K562 (cell line): ENCODE results near the gene PMM1. TPM values are rescaled to one million over a fixed set of nuclear protein-coding genes. Genes with fewer than 3 reads are reported as not detected.

Experiments
- ATAC-seq: fragments of 200-7000 bp; cut with Tn5 transposase; 3 replicates; pipeline ENCODE4 v1.9.1; 2020; ENCODE audit warnings: moderate library complexity
- BruUV-seq: library from RNA; stranded (reverse); fragments of 400-500 nt; replicated peaks from 2 replicates; lab custom pipeline; 2021; lab: Mats Ljungman, UMichigan
- CTCF ChIA-PET: fragments of 300-600 bp; formaldehyde crosslinking; extraction: SDS; loops from one replicate; lab custom pipeline; 2021; ENCODE audit warnings: low intra/inter-chr PET ratio; lab: Yijun Ruan, JAX
- POLR2A ChIA-PET: fragments of 300-600, 350-650 bp; sonication (Branson Sonifier 250); formaldehyde crosslinking; extraction: SDS; loops from one replicate; lab custom pipeline; 2021; ENCODE audit warnings: antibody characterized with exemption, inconsistent platforms; lab: Yijun Ruan, JAX
- DNase-seq, 4 experiments: peaks; one replicate each; pipeline versions ENCODE4 v3.0.0 to v3.0.0-alpha.2; 2011 to 2018; ENCODE audit warnings: low spot score in 3 of 4, mixed read lengths in 3 of 4; ENCODE audit errors: extremely low read depth in 1 of 4
- FAIRE-seq: peaks from 2 replicates; lab custom pipeline; 2011; peaks lifted over from hg19 to GRCh38; lab: Jason Lieb, UNC
- H2AFZ ChIP-seq: 2 replicates; pipeline ENCODE4 v1.6.0; 2011; ENCODE audit warnings: low read depth, low read length, control low read depth, inconsistent platforms
- H3K27ac ChIP-seq: fragments of 200-600 bp; 3 replicates; pipeline ENCODE4 v1.8.0; 2011; ENCODE audit warnings: low read depth, mild to moderate bottlenecking, control low read depth, inconsistent platforms, low read length, moderate library complexity, mixed read lengths; ENCODE audit errors: extremely low read depth
- H3K27me3 ChIP-seq, 2 experiments: fragments of 300-600 bp in 1 of 2; 2 replicates in 1 of 2; 3 replicates in 1 of 2; pipeline versions ENCODE4 v1.6.0 to v1.8.0; 2011; ENCODE audit warnings: inconsistent platforms in 2 of 2, low read length in 2 of 2, mild to moderate bottlenecking in 1 of 2, mixed read lengths in 1 of 2, moderate library complexity in 1 of 2; ENCODE audit not compliant: control insufficient read depth in 2 of 2, insufficient read depth in 2 of 2
- H3K36me3 ChIP-seq: fragments of 300-600 bp; 3 replicates; pipeline ENCODE4 v1.8.0; 2011; ENCODE audit warnings: mild to moderate bottlenecking, low read length, inconsistent platforms; ENCODE audit not compliant: control insufficient read depth, insufficient read depth
- H3K4me1 ChIP-seq, 2 experiments: fragments of 200-600 bp in 1 of 2; replicated peaks in 1 of 2; 2 replicates in 1 of 2; 3 replicates in 1 of 2; pipeline versions ENCODE4 v1.5.1 to v1.8.0; 2011; ENCODE audit warnings: inconsistent platforms in 2 of 2, low read length in 2 of 2, mild to moderate bottlenecking in 1 of 2, mixed read lengths in 1 of 2, moderate library complexity in 1 of 2; ENCODE audit not compliant: control insufficient read depth in 2 of 2, insufficient read depth in 2 of 2
- H3K4me2 ChIP-seq: 2 replicates; pipeline ENCODE4 v1.6.1; 2011; ENCODE audit warnings: low read length, control low read depth, inconsistent platforms, mixed read lengths; ENCODE audit not compliant: insufficient read depth
- H3K4me3 ChIP-seq: fragments of 200-600 bp; sonication (generic), shearing (Covaris generic); 2 replicates; pipeline ENCODE4 v1.5.1; 2016; ENCODE audit warnings: control low read depth, inconsistent platforms
- H3K79me2 ChIP-seq: fragments of 200-600 bp; 3 replicates; pipeline ENCODE4 v1.8.0; 2011; ENCODE audit warnings: low read length, inconsistent platforms; ENCODE audit not compliant: control insufficient read depth, insufficient read depth
- H3K9ac ChIP-seq, 2 experiments: 2 replicates each; pipeline versions ENCODE4 v1.6.0 to v1.6.1; 2011; ENCODE audit warnings: low read depth in 2 of 2, low read length in 2 of 2, control low read depth in 1 of 2, inconsistent platforms in 1 of 2, mild to moderate bottlenecking in 1 of 2, mixed read lengths in 1 of 2; ENCODE audit not compliant: insufficient read depth in 1 of 2
- H3K9me1 ChIP-seq: one replicate; pipeline ENCODE4 v1.6.0; 2011; ENCODE audit warnings: inconsistent platforms, mild to moderate bottlenecking, low read length, moderate library complexity; ENCODE audit not compliant: control insufficient read depth, insufficient read depth
- H3K9me3 ChIP-seq: replicated peaks from 2 replicates; pipeline ENCODE4 v1.5.1; 2011; ENCODE audit warnings: low read depth, low read length, inconsistent platforms; ENCODE audit not compliant: control insufficient read depth, insufficient read depth
- H4K20me1 ChIP-seq: replicated peaks from 2 replicates; pipeline ENCODE4 v1.6.1; 2011; ENCODE audit warnings: low read length, inconsistent platforms, mixed read lengths; ENCODE audit not compliant: control insufficient read depth, insufficient read depth
- ATF3 ChIP-seq, 2 experiments: fragments of 450-650 bp in 1 of 2; sonication (generic) in 1 of 2; formaldehyde crosslinking in 1 of 2; IDR thresholded peaks in 1 of 2; conservative IDR thresholded peaks in 1 of 2; 2 replicates each; pipeline versions ENCODE4 v1.6.1 to v1.8.1; 2016 to 2023; ENCODE audit warnings: mild to moderate bottlenecking in 2 of 2, moderate library complexity in 2 of 2, inconsistent platforms in 1 of 2, missing genetic modification reagents in 1 of 2
- BCOR ChIP-seq: fragments of 450-650 bp; IDR thresholded peaks from 2 replicates; pipeline ENCODE4 v1.6.1; 2016
- KDM1A ChIP-seq, 2 experiments: fragments of 450-650 bp; IDR thresholded peaks; 2 replicates each; pipeline ENCODE4 v1.6.1; 2016; ENCODE audit warnings: mild to moderate bottlenecking in 2 of 2
- KDM2B ChIP-seq: fragments of 250-450 bp; sonication (Bioruptor Pico); IDR thresholded peaks from 2 replicates; pipeline ENCODE4 v1.8.0; 2021; ENCODE audit warnings: mild to moderate bottlenecking, moderate library complexity
- KLF16 ChIP-seq: IDR thresholded peaks from 2 replicates; pipeline ENCODE4 v1.6.1; 2016; ENCODE audit warnings: antibody characterized with exemption
- PHF21A ChIP-seq: fragments of 450-650 bp; IDR thresholded peaks from 2 replicates; pipeline ENCODE4 v1.6.1; 2017; ENCODE audit warnings: low read depth, borderline replicate concordance
- PML ChIP-seq: IDR thresholded peaks from 2 replicates; pipeline ENCODE4 v1.6.1; 2012; ENCODE audit warnings: low read length, inconsistent platforms
- POLR2A ChIP-seq: fragments of 450-650 bp; conservative IDR thresholded peaks from 2 replicates; pipeline ENCODE4 v1.6.1; 2016
- PYGO2 ChIP-seq: fragments of 450-650 bp; IDR thresholded peaks from 2 replicates; pipeline ENCODE4 v1.6.1; 2016; ENCODE audit warnings: mild to moderate bottlenecking, missing genetic modification characterization, moderate library complexity, missing compliant biosample characterization
- RBM17 ChIP-seq: fragments of 200-400 bp; formaldehyde crosslinking; IDR thresholded peaks from 2 replicates; pipeline ENCODE4 v1.6.1; 2017; ENCODE audit warnings: low read depth, mild to moderate bottlenecking, low read length, borderline replicate concordance
- RBM25 ChIP-seq: fragments of 200-400 bp; formaldehyde crosslinking; IDR thresholded peaks from 2 replicates; pipeline ENCODE4 v1.6.1; 2018; ENCODE audit warnings: low read length, low read depth, moderate library complexity; ENCODE audit not compliant: severe bottlenecking
- SFPQ ChIP-seq: fragments of 200-400 bp; formaldehyde crosslinking; IDR thresholded peaks from 2 replicates; pipeline ENCODE4 v1.6.1; 2017; ENCODE audit warnings: mild to moderate bottlenecking, low read depth, low read length, moderate library complexity
- SNRNP70 ChIP-seq: fragments of 200-400 bp; formaldehyde crosslinking; optimal IDR thresholded peaks from 2 replicates; pipeline ENCODE3; 2017; ENCODE audit warnings: low read depth, low read length
- TCF7L2 ChIP-seq: fragments of 150-350 bp; IDR thresholded peaks from 2 replicates; pipeline ENCODE4 v1.6.1; 2016; ENCODE audit warnings: low read depth, mild to moderate bottlenecking, low read length, moderate library complexity
- ZFP36 ChIP-seq: fragments of 150-350 bp; IDR thresholded peaks from 2 replicates; pipeline ENCODE4 v1.6.1; 2018; ENCODE audit warnings: low read length, low read depth; ENCODE audit not compliant: partially characterized antibody
- ZNF347 ChIP-seq: fragments of 450-650 bp; formaldehyde crosslinking; IDR thresholded peaks from 2 replicates; pipeline ENCODE4 v1.4.0; 2020; ENCODE audit warnings: low read depth, mild to moderate bottlenecking, moderate library complexity
- ZNF695 ChIP-seq: fragments of 450-650 bp; formaldehyde crosslinking; IDR thresholded peaks from 2 replicates; pipeline ENCODE4 v1.4.0; 2020; ENCODE audit warnings: mild to moderate bottlenecking, moderate library complexity
- ZNF75A ChIP-seq: fragments of 450-650 bp; formaldehyde crosslinking; IDR thresholded peaks from 2 replicates; pipeline ENCODE4 v1.4.0; 2020; ENCODE audit warnings: mild to moderate bottlenecking
- WGBS: fragments of 100-300 bp; shearing (Covaris generic); methylation state at CpG from one replicate; pipeline ENCODE4 v1.1.6; 2016; ENCODE audit warnings: low coverage, mixed read lengths; ENCODE audit not compliant: insufficient coverage; ENCODE audit errors: missing lambda C conversion rate; 5-methylcytosine and 5-hydroxymethylcytosine counted together
- in situ Hi-C: fragments of 300-500 bp; cut with MboI; formaldehyde crosslinking; loops from 4 replicates; pipeline ENCODE4 v1.15.0; 2018; ENCODE audit warnings: inconsistent platforms, mixed read lengths
- intact Hi-C: fragments of 100-400 bp; cut with micrococcal nuclease; formaldehyde crosslinking; loops from 2 replicates; pipeline ENCODE4 v1.14.2; 2022
- polyA plus RNA-seq, 8 experiments: library from polyadenylated mRNA; depleted of rRNA in 4 of 8; stranded (reverse) in 5 of 8; unstranded in 3 of 8; fragments of >200 nt; fragmentation: Nextera tagmentation in 2 of 8; fragmentation: Illumina TruSeq in 1 of 8; extraction: Ambion mirVana in 2 of 8; extraction: Trizol in 1 of 8; gene quantifications; 2 replicates each; pipeline versions ENCODE4 v1.2.1 to v1.2.3, GENCODE V29; 2011 to 2014; ENCODE audit warnings: inconsistent platforms in 1 of 8, missing spikeins in 1 of 8
- total RNA-seq, 7 experiments: library from RNA; depleted of rRNA in 6 of 7; stranded (reverse); fragments of >200 nt in 6 of 7; fragmentation: Illumina TruSeq in 2 of 7; extraction: Trizol in 2 of 7; gene quantifications; 2 replicates each; pipeline versions ENCODE4 v1.2.1 to v1.2.3, GENCODE V29; 2011 to 2021; ENCODE audit warnings: low replicate concordance in 1 of 7
- TF ChIP-seq, protein P1 (sequence below): IDR thresholded peaks from 2 replicates; pipeline ENCODE4 v1.6.1; 2014; ENCODE audit warnings: antibody characterized with exemption

The PMM1 gene
- total and polyA plus RNA-seq, 9 of the 15 experiments (the other 6 are each of a cell fraction or from before 2014, with no cell fraction given), result 10.2 to 31.7 (median 20.3) TPM

GRCh38 chr22:41595703-41596102 is 6.1 kb upstream of the PMM1 start:
- H3K79me2 ChIP-seq, result no peaks in the 10 kb centered on the region
- H3K4me3 ChIP-seq, result no peak overlapping the region
- in situ Hi-C loops (no loop called here), intact Hi-C loops (loop anchor here (2.0 kb wide), 1 partner anchor 19 kb away; no protein-coding TSS in a partner anchor)
- ChIA-PET CTCF (no interaction called here), POLR2A (no interaction called here)
- FAIRE-seq, result no peak
- H3K9me3 ChIP-seq, result no peaks in the 10 kb centered on the region
- no peak for DNase-seq
- peaks cover 22 to 35% of the 10 kb centered on the region in 2 experiments for H3K4me1 ChIP-seq
- BruUV-seq, result no TSS peak
- no peak overlapping the region for H3K4me2 ChIP-seq
- H3K36me3 ChIP-seq, result peaks cover 7% of the 10 kb centered on the region; the same call in 2 of the 3 replicates
- no peaks in the 10 kb centered on the region for H3K27me3 ChIP-seq
- H3K9me1 ChIP-seq, result peaks cover 6% of the 10 kb centered on the region
- 90% methylated on average over 5 of the region's 5 CpGs for WGBS
- peak overlapping the region in 1 of 2 experiments; percentile 55; a peak in 1 of 4 replicates for H3K9ac ChIP-seq
- no peak overlapping the region for H2AFZ ChIP-seq
- H4K20me1 ChIP-seq, result no peaks in the 10 kb centered on the region
- no peak for ATAC-seq
- H3K27ac ChIP-seq, result no peak overlapping the region
- TF ChIP-seq ATF3 (IDR thresholded peaks at IDR 0.05), result no peak
- TF ChIP-seq ATF3 (CRISPR knock-in tag; conservative IDR thresholded peaks at IDR 0.05), result no peak
- peak; percentile 75 for TF ChIP-seq RBM25
- peak; percentile 64 for TF ChIP-seq ZFP36
- no peak for TF ChIP-seq PML
- no peak for TF ChIP-seq PYGO2 (tag)
- no peak for TF ChIP-seq KDM2B (CRISPR knock-in tag)
- TF ChIP-seq PHF21A, result no peak
- no peak for TF ChIP-seq ZNF75A (CRISPR knock-in tag)
- no peak for TF ChIP-seq SFPQ
- no peak for TF ChIP-seq ZNF695
- TF ChIP-seq POLR2A, result 0 out of 2 replicates have a peak, but pooled peaks have one; percentile 12
- TF ChIP-seq KLF16, result no peak
- peak; percentile 61; the same call in 1 of the 2 replicates for TF ChIP-seq BCOR
- TF ChIP-seq SNRNP70, result no peak
- TF ChIP-seq TCF7L2, result no peak
- TF ChIP-seq, protein P1, sequence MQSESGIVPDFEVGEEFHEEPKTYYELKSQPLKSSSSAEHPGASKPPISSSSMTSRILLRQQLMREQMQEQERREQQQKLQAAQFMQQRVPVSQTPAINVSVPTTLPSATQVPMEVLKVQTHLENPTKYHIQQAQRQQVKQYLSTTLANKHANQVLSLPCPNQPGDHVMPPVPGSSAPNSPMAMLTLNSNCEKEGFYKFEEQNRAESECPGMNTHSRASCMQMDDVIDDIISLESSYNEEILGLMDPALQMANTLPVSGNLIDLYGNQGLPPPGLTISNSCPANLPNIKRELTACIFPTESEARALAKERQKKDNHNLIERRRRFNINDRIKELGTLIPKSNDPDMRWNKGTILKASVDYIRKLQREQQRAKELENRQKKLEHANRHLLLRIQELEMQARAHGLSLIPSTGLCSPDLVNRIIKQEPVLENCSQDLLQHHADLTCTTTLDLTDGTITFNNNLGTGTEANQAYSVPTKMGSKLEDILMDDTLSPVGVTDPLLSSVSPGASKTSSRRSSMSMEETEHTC, result no peak
- no peak for TF ChIP-seq ZNF347 (CRISPR knock-in tag)
- TF ChIP-seq KDM1A (IDR thresholded peaks at IDR 0.05), result peak in 1 of 2 experiments; percentile 45; a peak in 1 of 4 replicates
- no peak for TF ChIP-seq RBM17
